Measurements from ENCODE around the gene JMJD1C. TPM values are rescaled to one million over a fixed set of nuclear protein-coding genes. Genes with fewer than 3 reads are reported as not detected.
A peak's percentile ranks its signal among the peaks of the same experiment; 100 is the strongest.

Gene JMJD1C
- polyA plus RNA-seq, 2 of the 4 experiments (the other 2 are of a cell fraction): 15.9 to 47.2 TPM

- ATAC-seq (no peak), FAIRE-seq (no peak), DNase-seq (ENCODE audit: low read depth in 1 of 2, low spot score in 1 of 2) (no peak)
- H3K4me1 ChIP-seq: peaks cover 18% of the 10 kb centered on the region; the same call in 2 of the 3 replicates
- H3K27ac ChIP-seq: no peak overlapping the region
- WGBS (ENCODE audit: missing lambda C conversion rate): 97% methylated on average over 1 of the region's 1 CpG
- H3K9me3 ChIP-seq: no peaks in the 10 kb centered on the region
- H3K4me2 ChIP-seq: no peak overlapping the region
- no peak overlapping the region for H3K4me3 ChIP-seq
- ChIA-PET CTCF (interaction anchor here (2.0 kb wide), 1 partner anchor 15 kb away, joined by 6 read pairs; no protein-coding TSS in a partner anchor), POLR2A (no interaction called here)
- TF ChIP-seq MYC (IDR thresholded peaks at IDR 0.05; ENCODE audit: borderline replicate concordance, low read length) (no peak), FOSB (CRISPR knock-in tag; IDR thresholded peaks at IDR 0.05) (no peak), CHD2 (IDR thresholded peaks at IDR 0.05; ENCODE audit: low read length, partially characterized antibody) (no peak), CHD4 (IDR thresholded peaks at IDR 0.05; ENCODE audit: borderline replicate concordance) (no peak), ELK1 (IDR thresholded peaks at IDR 0.05; ENCODE audit: low read depth, low read length) (no peak), SMC3 (IDR thresholded peaks at IDR 0.05) (no peak), HES2 (IDR thresholded peaks at IDR 0.05) (no peak), NFE2L2 (conservative IDR thresholded peaks at IDR 0.05; ENCODE audit: low read length) (no peak), GATA3 (IDR thresholded peaks at IDR 0.05; ENCODE audit: borderline replicate concordance) (no peak), FOSL2 (IDR thresholded peaks at IDR 0.05) (no peak), FOSL2 (CRISPR knock-in tag; IDR thresholded peaks at IDR 0.05) (no peak)
- TF ChIP-seq, protein P1, sequence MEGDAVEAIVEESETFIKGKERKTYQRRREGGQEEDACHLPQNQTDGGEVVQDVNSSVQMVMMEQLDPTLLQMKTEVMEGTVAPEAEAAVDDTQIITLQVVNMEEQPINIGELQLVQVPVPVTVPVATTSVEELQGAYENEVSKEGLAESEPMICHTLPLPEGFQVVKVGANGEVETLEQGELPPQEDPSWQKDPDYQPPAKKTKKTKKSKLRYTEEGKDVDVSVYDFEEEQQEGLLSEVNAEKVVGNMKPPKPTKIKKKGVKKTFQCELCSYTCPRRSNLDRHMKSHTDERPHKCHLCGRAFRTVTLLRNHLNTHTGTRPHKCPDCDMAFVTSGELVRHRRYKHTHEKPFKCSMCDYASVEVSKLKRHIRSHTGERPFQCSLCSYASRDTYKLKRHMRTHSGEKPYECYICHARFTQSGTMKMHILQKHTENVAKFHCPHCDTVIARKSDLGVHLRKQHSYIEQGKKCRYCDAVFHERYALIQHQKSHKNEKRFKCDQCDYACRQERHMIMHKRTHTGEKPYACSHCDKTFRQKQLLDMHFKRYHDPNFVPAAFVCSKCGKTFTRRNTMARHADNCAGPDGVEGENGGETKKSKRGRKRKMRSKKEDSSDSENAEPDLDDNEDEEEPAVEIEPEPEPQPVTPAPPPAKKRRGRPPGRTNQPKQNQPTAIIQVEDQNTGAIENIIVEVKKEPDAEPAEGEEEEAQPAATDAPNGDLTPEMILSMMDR (IDR thresholded peaks at IDR 0.05): no peak
- TF ChIP-seq, protein P2, sequence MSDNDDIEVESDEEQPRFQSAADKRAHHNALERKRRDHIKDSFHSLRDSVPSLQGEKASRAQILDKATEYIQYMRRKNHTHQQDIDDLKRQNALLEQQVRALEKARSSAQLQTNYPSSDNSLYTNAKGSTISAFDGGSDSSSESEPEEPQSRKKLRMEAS (IDR thresholded peaks at IDR 0.05): no peak
- TF ChIP-seq, protein P3, sequence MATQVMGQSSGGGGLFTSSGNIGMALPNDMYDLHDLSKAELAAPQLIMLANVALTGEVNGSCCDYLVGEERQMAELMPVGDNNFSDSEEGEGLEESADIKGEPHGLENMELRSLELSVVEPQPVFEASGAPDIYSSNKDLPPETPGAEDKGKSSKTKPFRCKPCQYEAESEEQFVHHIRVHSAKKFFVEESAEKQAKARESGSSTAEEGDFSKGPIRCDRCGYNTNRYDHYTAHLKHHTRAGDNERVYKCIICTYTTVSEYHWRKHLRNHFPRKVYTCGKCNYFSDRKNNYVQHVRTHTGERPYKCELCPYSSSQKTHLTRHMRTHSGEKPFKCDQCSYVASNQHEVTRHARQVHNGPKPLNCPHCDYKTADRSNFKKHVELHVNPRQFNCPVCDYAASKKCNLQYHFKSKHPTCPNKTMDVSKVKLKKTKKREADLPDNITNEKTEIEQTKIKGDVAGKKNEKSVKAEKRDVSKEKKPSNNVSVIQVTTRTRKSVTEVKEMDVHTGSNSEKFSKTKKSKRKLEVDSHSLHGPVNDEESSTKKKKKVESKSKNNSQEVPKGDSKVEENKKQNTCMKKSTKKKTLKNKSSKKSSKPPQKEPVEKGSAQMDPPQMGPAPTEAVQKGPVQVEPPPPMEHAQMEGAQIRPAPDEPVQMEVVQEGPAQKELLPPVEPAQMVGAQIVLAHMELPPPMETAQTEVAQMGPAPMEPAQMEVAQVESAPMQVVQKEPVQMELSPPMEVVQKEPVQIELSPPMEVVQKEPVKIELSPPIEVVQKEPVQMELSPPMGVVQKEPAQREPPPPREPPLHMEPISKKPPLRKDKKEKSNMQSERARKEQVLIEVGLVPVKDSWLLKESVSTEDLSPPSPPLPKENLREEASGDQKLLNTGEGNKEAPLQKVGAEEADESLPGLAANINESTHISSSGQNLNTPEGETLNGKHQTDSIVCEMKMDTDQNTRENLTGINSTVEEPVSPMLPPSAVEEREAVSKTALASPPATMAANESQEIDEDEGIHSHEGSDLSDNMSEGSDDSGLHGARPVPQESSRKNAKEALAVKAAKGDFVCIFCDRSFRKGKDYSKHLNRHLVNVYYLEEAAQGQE (IDR thresholded peaks at IDR 0.05): no peak
- TF ChIP-seq, protein P4, sequence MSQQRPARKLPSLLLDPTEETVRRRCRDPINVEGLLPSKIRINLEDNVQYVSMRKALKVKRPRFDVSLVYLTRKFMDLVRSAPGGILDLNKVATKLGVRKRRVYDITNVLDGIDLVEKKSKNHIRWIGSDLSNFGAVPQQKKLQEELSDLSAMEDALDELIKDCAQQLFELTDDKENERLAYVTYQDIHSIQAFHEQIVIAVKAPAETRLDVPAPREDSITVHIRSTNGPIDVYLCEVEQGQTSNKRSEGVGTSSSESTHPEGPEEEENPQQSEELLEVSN (IDR thresholded peaks at IDR 0.05; ENCODE audit: borderline replicate concordance, low read depth): no peak
Observed at GRCh38 chr10:63288170-63288569, 177.6 kb downstream of the JMJD1C start.

- no peak for ATAC-seq
- FAIRE-seq: no peak
- POLR2A ChIA-PET: no interaction called here
- DNase-seq (ENCODE audit: low read depth in 1 of 2, low spot score in 1 of 2): no peak
- H3K4me3 ChIP-seq: no peak overlapping the region
- no peak overlapping the region for H3K27ac ChIP-seq
- WGBS (ENCODE audit: missing lambda C conversion rate): 77% methylated on average over 4 of the region's 4 CpGs
- CTCF ChIA-PET: interaction anchor here (0.9 to 2.0 kb wide), 3 partner anchors 15 to 70 kb away, joined by 3 to 6 read pairs (median 4); no protein-coding TSS in a partner anchor
- H3K4me1 ChIP-seq: peaks cover 9% of the 10 kb centered on the region; the same call in 1 of the 3 replicates
- H3K4me2 ChIP-seq: peak overlapping the region; percentile 4; the same call in 1 of the 3 replicates
- H3K9me3 ChIP-seq: no peaks in the 10 kb centered on the region
- TF ChIP-seq MYC (IDR thresholded peaks at IDR 0.05; ENCODE audit: borderline replicate concordance, low read length): no peak
- TF ChIP-seq RAD21 (conservative IDR thresholded peaks at IDR 0.05 in 1 of 2, IDR thresholded peaks at IDR 0.05 in 1 of 2): no peak
- TF ChIP-seq RNF2 (IDR thresholded peaks at IDR 0.05; ENCODE audit: borderline replicate concordance, low read depth): no peak
- no peak for TF ChIP-seq HDAC2 (IDR thresholded peaks at IDR 0.05)
- TF ChIP-seq KDM5A (IDR thresholded peaks at IDR 0.05): no peak
- TF ChIP-seq BCL3 (IDR thresholded peaks at IDR 0.05): no peak
- no peak for TF ChIP-seq CBX2 (IDR thresholded peaks at IDR 0.05; ENCODE audit: borderline replicate concordance, low read depth)
- TF ChIP-seq HES2 (IDR thresholded peaks at IDR 0.05): no peak
- TF ChIP-seq TP53 (CRISPR knock-in tag; IDR thresholded peaks at IDR 0.05): no peak
- TF ChIP-seq, protein P1 (IDR thresholded peaks at IDR 0.05): no peak
- TF ChIP-seq, protein P4 (IDR thresholded peaks at IDR 0.05; ENCODE audit: borderline replicate concordance, low read depth): no peak
- TF ChIP-seq HEYL (CRISPR knock-in tag; IDR thresholded peaks at IDR 0.05): no peak
Observed at GRCh38 chr10:63286754-63287264, 179.0 kb downstream of the JMJD1C start.
